HepG2 (cell line): ENCODE measurements around the gene EPHA1. TPM values are rescaled to one million over a fixed set of nuclear protein-coding genes. Genes with fewer than 3 reads are reported as not detected.

Experiments used
- CBX5 ChIP-seq: sonication (generic); formaldehyde crosslinking; IDR thresholded peaks from 2 replicates; pipeline ENCODE4 v1.4.0; 2020; ENCODE audit warnings: missing genetic modification reagents, borderline replicate concordance
- CHD2 ChIP-seq: IDR thresholded peaks from 2 replicates; pipeline ENCODE4 v1.6.1; 2011; ENCODE audit warnings: low read depth, low read length, improper control_type of control experiment
- GABPB1 ChIP-seq: IDR thresholded peaks from 2 replicates; pipeline ENCODE4 v1.6.1; 2016; ENCODE audit warnings: mild to moderate bottlenecking, missing genetic modification reagents, moderate library complexity, missing compliant biosample characterization
- GATAD2A ChIP-seq: IDR thresholded peaks from 2 replicates; pipeline ENCODE4 v1.6.1; 2016
- GTF2F1 ChIP-seq: fragments of 150-350 bp; IDR thresholded peaks from 2 replicates; pipeline ENCODE4 v1.6.1; 2014; ENCODE audit warnings: low read length
- HES4 ChIP-seq: sonication (generic); formaldehyde crosslinking; IDR thresholded peaks from 2 replicates; pipeline ENCODE4 v1.9.0; 2021; ENCODE audit warnings: mild to moderate bottlenecking, missing genetic modification reagents, borderline replicate concordance
- MAZ ChIP-seq, 2 experiments: sonication (generic) in 1 of 2; formaldehyde crosslinking in 1 of 2; IDR thresholded peaks; 2 replicates each; pipeline versions ENCODE4 v1.5.0 to v1.6.1; 2012 to 2020; ENCODE audit warnings: low read depth in 2 of 2, mild to moderate bottlenecking in 2 of 2, borderline replicate concordance in 1 of 2, improper control_type of control experiment in 1 of 2, low read length in 1 of 2, missing genetic modification reagents in 1 of 2, moderate library complexity in 1 of 2
- MBNL3 ChIP-seq: fragments of 250-450 bp; sonication (Bioruptor Pico); conservative IDR thresholded peaks from 2 replicates; pipeline ENCODE4 v1.8.0; 2022; ENCODE audit warnings: mild to moderate bottlenecking, inconsistent platforms
- NFIC ChIP-seq: IDR thresholded peaks from 2 replicates; pipeline ENCODE4 v1.6.1; 2012; ENCODE audit warnings: mild to moderate bottlenecking, low read length, inconsistent platforms
- REL ChIP-seq: sonication (generic); formaldehyde crosslinking; conservative IDR thresholded peaks from 2 replicates; pipeline ENCODE4 v1.8.0; 2022; ENCODE audit warnings: mild to moderate bottlenecking, missing genetic modification reagents, moderate library complexity
- RFX3 ChIP-seq: IDR thresholded peaks from 2 replicates; pipeline ENCODE4 v1.6.1; 2016; ENCODE audit warnings: missing biosample characterization, missing genetic modification reagents
- SIN3A ChIP-seq: IDR thresholded peaks from 2 replicates; pipeline ENCODE4 v1.6.1; 2011; ENCODE audit warnings: low read depth, mild to moderate bottlenecking, control low read depth, low read length, borderline replicate concordance
- SMAD3 ChIP-seq: sonication (generic); formaldehyde crosslinking; IDR thresholded peaks from 2 replicates; pipeline ENCODE4 v1.4.0; 2020; ENCODE audit warnings: missing genetic modification reagents
- ZBTB7B ChIP-seq: sonication (generic); formaldehyde crosslinking; IDR thresholded peaks from 2 replicates; pipeline ENCODE4 v1.4.0; 2020; ENCODE audit warnings: missing genetic modification reagents
- ZEB1 ChIP-seq: IDR thresholded peaks from 2 replicates; pipeline ENCODE4 v1.6.1; 2012; ENCODE audit warnings: mild to moderate bottlenecking, low read depth, inconsistent platforms; ENCODE audit not compliant: insufficient replicate concordance
- ZNF253 ChIP-seq: sonication (generic); formaldehyde crosslinking; IDR thresholded peaks from 2 replicates; pipeline ENCODE4 v1.8.0; 2022; ENCODE audit warnings: mild to moderate bottlenecking, missing genetic modification reagents, borderline replicate concordance
- ZNF572 ChIP-seq: sonication (generic); formaldehyde crosslinking; IDR thresholded peaks from 2 replicates; pipeline ENCODE4 v1.5.1; 2020; ENCODE audit warnings: mild to moderate bottlenecking, missing genetic modification reagents
- ZNF616 ChIP-seq: sonication (generic); formaldehyde crosslinking; IDR thresholded peaks from 2 replicates; pipeline ENCODE4 v1.5.0; 2020; ENCODE audit warnings: low read depth, mild to moderate bottlenecking, missing genetic modification reagents
- ZNF788 ChIP-seq: sonication (generic); formaldehyde crosslinking; IDR thresholded peaks from 2 replicates; pipeline ENCODE4 v1.5.0; 2020; ENCODE audit warnings: mild to moderate bottlenecking, missing genetic modification reagents, borderline replicate concordance
- polyA plus RNA-seq, 8 experiments: library from polyadenylated mRNA; depleted of rRNA in 3 of 8; stranded (reverse) in 7 of 8; unstranded in 1 of 8; fragments of >200 nt; fragmentation: Illumina TruSeq in 4 of 8; extraction: Trizol in 4 of 8; gene quantifications; 2 replicates each; pipeline versions ENCODE4 v1.2.1 to v1.2.3, GENCODE V29; 2011 to 2016; ENCODE audit warnings: low read depth in 4 of 8, missing spikeins in 1 of 8, mixed read lengths in 1 of 8; ENCODE audit not compliant: insufficient read depth in 1 of 8
- total RNA-seq, 5 experiments: library from RNA; depleted of rRNA; stranded (reverse); fragments of >200 nt; fragmentation: Illumina TruSeq; extraction: Trizol; gene quantifications; 2 replicates each; pipeline ENCODE4 v1.2.3, GENCODE V29; 2016; ENCODE audit warnings: low read depth in 1 of 5
- TF ChIP-seq, protein P1 (sequence below): sonication (generic); formaldehyde crosslinking; IDR thresholded peaks from 2 replicates; pipeline ENCODE4 v1.4.0; 2020; ENCODE audit warnings: missing genetic modification reagents
- TF ChIP-seq, protein P2 (sequence below): sonication (generic); formaldehyde crosslinking; IDR thresholded peaks from 2 replicates; pipeline ENCODE4 v1.4.0; 2020; ENCODE audit warnings: mild to moderate bottlenecking, missing genetic modification reagents
- TF ChIP-seq, protein P3 (sequence below): sonication (generic); formaldehyde crosslinking; IDR thresholded peaks from 2 replicates; pipeline ENCODE4 v1.8.1; 2023; ENCODE audit warnings: mild to moderate bottlenecking, inconsistent platforms, moderate library complexity, missing genetic modification reagents, borderline replicate concordance
- TF ChIP-seq, protein P4 (sequence below), 2 experiments: sonication (generic) in 1 of 2; formaldehyde crosslinking in 1 of 2; IDR thresholded peaks; 2 replicates each; pipeline versions ENCODE4 v1.4.0 to v1.6.1; 2018 to 2020; ENCODE audit warnings: missing genetic modification reagents in 2 of 2, borderline replicate concordance in 1 of 2, low read depth in 1 of 2, mild to moderate bottlenecking in 1 of 2, missing biosample characterization in 1 of 2

Gene EPHA1
- total and polyA plus RNA-seq, 2 of the 13 experiments (the other 11 are each of a cell fraction or from before 2014, with no cell fraction given), result 4.6 to 17.1 TPM

DNA sequence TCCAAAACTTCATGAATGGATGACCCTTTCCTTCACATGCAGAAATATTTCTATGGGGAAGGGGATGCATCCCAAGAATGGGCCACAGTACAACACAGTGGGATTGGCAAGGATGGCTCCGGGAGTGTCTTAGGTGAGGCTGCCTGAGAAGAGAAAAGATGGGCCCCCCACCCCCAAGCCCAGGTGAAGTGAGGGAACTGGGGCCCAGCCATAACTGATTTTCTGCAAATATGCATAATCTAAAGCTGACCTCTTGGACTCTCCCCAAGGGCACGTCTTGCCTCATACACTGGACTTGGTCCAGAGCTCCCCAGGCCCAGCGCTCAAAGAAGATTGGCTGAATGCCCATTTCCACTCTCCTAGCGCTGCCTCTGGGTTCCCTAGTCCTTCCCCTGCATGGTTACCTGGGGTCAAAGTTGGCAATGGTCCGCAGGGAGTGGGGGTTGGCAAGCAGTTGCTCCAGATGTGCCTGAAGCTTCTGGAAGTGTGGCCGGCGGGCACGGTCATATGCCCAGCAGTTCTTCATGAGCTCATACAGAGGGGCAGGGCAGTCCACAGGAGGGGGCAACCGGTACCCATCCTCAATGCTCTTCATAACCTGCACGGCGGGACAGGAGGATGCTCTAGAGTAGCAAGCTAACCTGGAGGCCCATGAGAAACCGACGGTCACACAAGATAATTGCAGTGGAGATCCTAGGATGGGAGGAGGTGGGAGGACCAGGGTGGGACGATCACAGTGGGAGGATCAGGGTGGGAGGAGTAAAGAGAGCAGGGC, 15.2 kb downstream of the EPHA1 start (continued):
- TF ChIP-seq RFX3 (CRISPR knock-in tag), result no peak
- TF ChIP-seq ZEB1, result peak; percentile 93
- TF ChIP-seq SIN3A, result no peak
- TF ChIP-seq HES4, result no peak
- TF ChIP-seq REL (CRISPR knock-in tag), result no peak
- TF ChIP-seq GATAD2A (CRISPR knock-in tag), result peak; percentile 91
- no peak; the same call in 1 of the 2 replicates for TF ChIP-seq CBX5 (CRISPR knock-in tag)
- TF ChIP-seq, protein P1, sequence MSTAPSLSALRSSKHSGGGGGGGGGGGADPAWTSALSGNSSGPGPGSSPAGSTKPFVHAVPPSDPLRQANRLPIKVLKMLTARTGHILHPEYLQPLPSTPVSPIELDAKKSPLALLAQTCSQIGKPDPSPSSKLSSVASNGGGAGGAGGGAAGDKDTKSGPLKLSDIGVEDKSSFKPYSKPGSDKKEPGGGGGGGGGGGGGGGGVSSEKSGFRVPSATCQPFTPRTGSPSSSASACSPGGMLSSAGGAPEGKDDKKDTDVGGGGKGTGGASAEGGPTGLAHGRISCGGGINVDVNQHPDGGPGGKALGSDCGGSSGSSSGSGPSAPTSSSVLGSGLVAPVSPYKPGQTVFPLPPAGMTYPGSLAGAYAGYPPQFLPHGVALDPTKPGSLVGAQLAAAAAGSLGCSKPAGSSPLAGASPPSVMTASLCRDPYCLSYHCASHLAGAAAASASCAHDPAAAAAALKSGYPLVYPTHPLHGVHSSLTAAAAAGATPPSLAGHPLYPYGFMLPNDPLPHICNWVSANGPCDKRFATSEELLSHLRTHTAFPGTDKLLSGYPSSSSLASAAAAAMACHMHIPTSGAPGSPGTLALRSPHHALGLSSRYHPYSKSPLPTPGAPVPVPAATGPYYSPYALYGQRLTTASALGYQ (CRISPR knock-in tag), result no peak
- TF ChIP-seq, protein P2, sequence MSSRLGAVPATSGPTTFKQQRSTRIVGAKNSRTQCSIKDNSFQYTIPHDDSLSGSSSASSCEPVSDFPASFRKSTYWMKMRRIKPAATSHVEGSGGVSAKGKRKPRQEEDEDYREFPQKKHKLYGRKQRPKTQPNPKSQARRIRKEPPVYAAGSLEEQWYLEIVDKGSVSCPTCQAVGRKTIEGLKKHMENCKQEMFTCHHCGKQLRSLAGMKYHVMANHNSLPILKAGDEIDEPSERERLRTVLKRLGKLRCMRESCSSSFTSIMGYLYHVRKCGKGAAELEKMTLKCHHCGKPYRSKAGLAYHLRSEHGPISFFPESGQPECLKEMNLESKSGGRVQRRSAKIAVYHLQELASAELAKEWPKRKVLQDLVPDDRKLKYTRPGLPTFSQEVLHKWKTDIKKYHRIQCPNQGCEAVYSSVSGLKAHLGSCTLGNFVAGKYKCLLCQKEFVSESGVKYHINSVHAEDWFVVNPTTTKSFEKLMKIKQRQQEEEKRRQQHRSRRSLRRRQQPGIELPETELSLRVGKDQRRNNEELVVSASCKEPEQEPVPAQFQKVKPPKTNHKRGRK (CRISPR knock-in tag), result no peak
- TF ChIP-seq ZNF572 (CRISPR knock-in tag), result no peak; the same call in 1 of the 2 replicates
- TF ChIP-seq ZNF253 (CRISPR knock-in tag), result no peak
- peak; percentile 74; the same call in 1 of the 2 replicates for TF ChIP-seq MAZ (IDR thresholded peaks at IDR 0.05; ENCODE audit: borderline replicate concordance, low read depth, low read length)
- peak; percentile 43; the same call in 1 of the 2 replicates for TF ChIP-seq MAZ (CRISPR knock-in tag; IDR thresholded peaks at IDR 0.05; ENCODE audit: low read depth)
- TF ChIP-seq GABPB1 (CRISPR knock-in tag), result no peak
- TF ChIP-seq GTF2F1, result no peak
- peak; percentile 90; the same call in 1 of the 2 replicates for TF ChIP-seq NFIC
- TF ChIP-seq ZNF788 (CRISPR knock-in tag), result no peak; the same call in 1 of the 2 replicates
- TF ChIP-seq, protein P3, sequence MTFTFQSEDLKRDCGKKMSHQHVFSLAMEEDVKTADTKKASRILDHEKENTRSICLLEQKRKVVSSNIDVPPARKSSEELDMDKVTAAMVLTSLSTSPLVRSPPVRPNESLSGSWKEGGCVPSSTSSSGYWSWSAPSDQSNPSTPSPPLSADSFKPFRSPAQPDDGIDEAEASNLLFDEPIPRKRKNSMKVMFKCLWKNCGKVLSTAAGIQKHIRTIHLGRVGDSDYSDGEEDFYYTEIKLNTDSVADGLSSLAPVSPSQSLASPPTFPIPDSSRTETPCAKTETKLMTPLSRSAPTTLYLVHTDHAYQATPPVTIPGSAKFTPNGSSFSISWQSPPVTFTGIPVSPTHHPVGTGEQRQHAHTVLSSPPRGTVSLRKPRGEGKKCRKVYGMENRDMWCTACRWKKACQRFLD (CRISPR knock-in tag), result no peak
- no peak for TF ChIP-seq MBNL3 (CRISPR knock-in tag)
- peak; percentile 65; the same call in 1 of the 2 replicates for TF ChIP-seq SMAD3
- TF ChIP-seq ZNF616 (CRISPR knock-in tag), result no peak
- TF ChIP-seq, protein P4, sequence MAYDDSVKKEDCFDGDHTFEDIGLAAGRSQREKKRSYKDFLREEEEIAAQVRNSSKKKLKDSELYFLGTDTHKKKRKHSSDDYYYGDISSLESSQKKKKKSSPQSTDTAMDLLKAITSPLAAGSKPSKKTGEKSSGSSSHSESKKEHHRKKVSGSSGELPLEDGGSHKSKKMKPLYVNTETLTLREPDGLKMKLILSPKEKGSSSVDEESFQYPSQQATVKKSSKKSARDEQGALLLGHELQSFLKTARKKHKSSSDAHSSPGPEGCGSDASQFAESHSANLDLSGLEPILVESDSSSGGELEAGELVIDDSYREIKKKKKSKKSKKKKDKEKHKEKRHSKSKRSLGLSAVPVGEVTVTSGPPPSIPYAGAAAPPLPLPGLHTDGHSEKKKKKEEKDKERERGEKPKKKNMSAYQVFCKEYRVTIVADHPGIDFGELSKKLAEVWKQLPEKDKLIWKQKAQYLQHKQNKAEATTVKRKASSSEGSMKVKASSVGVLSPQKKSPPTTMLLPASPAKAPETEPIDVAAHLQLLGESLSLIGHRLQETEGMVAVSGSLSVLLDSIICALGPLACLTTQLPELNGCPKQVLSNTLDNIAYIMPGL (CRISPR knock-in tag; IDR thresholded peaks at IDR 0.05; ENCODE audit: borderline replicate concordance in 1 of 2, low read depth in 1 of 2), result no peak; a peak in 1 of 4 replicates
- peak; percentile 75; the same call in 1 of the 2 replicates for TF ChIP-seq ZBTB7B (CRISPR knock-in tag)
- TF ChIP-seq CHD2, result no peak
